Right lobe of liver (tissue), 6 donors: ENCODE measurements around the gene POLR2E. TPM values are rescaled to one million over a fixed set of nuclear protein-coding genes. Genes with fewer than 3 reads are reported as not detected.

Source experiments
- ATAC-seq, 4 donors: fragments of 200-7000 bp; cut with Tn5 transposase; one replicate each; pipeline ENCODE4 v1.9.1; 2020; ENCODE audit warnings: mild to moderate bottlenecking in 4 of 4, moderate library complexity in 4 of 4
- DNase-seq, 3 donors: peaks; one replicate each; pipeline ENCODE4 v3.0.0-alpha.2; 2020
- H3K27ac ChIP-seq, 3 donors: fragments of 200-600 bp; one replicate each; pipeline ENCODE4 v1.8.0; 2022
- H3K27me3 ChIP-seq, 2 donors: fragments of 200-600 bp; one replicate each; pipeline ENCODE4 v1.8.0; 2022
- H3K36me3 ChIP-seq, 4 donors: fragments of 200-600 bp; sonication (generic) in 1 of 4; one replicate each; pipeline versions ENCODE4 v1.5.1 to v1.8.0; 2017 to 2022; ENCODE audit warnings: control low read depth in 1 of 4
- H3K4me1 ChIP-seq, 4 donors: fragments of 200-600 bp; sonication (generic) in 1 of 4; one replicate each; pipeline versions ENCODE4 v1.5.1 to v1.8.0; 2017 to 2022; ENCODE audit warnings: control low read depth in 1 of 4
- H3K4me3 ChIP-seq, 3 donors: fragments of 200-600 bp; one replicate each; pipeline ENCODE4 v1.8.0; 2022
- H3K9me3 ChIP-seq, 4 donors: fragments of 200-600 bp; sonication (generic) in 1 of 4; one replicate each; pipeline versions ENCODE4 v1.5.1 to v1.8.0; 2017 to 2022; ENCODE audit warnings: control low read depth in 1 of 4
- CTCF ChIP-seq, 4 donors: fragments of 200-600 bp in 3 of 4; fragments of 450-650 bp in 1 of 4; IDR thresholded peaks; one replicate each; pipeline versions ENCODE4 v1.5.1 to v1.8.0; 2016 to 2022; ENCODE audit warnings: antibody characterized with exemption in 4 of 4, mild to moderate bottlenecking in 2 of 4
- POLR2A ChIP-seq: fragments of 450-650 bp; IDR thresholded peaks from one replicate; pipeline ENCODE4 v1.6.1; 2017; ENCODE audit warnings: antibody characterized with exemption, mild to moderate bottlenecking
- WGBS: methylation state at CpG from one replicate; pipeline ENCODE4 v1.1.6; 2018; ENCODE audit warnings: low coverage, low lambda C conversion rate; ENCODE audit not compliant: insufficient coverage; ENCODE audit errors: missing lambda C conversion rate; 5-methylcytosine and 5-hydroxymethylcytosine counted together
- intact Hi-C, 2 donors: fragments of 100-400 bp; cut with DNase I; formaldehyde crosslinking; loops; one replicate each; pipeline versions ENCODE4 v1.11.2 to v1.14.1; 2022
- total RNA-seq, 6 experiments: library from RNA; depleted of rRNA in 2 of 6; stranded (reverse); fragments of >200 nt in 2 of 6; fragmentation: NEBNext Ultra II Directional in 3 of 6; extraction: Animal tissue kit (Norgen Biotek cat#: 25700) in 3 of 6; gene quantifications; one replicate each; pipeline versions ENCODE4 v1.1.0 to v1.2.4, GENCODE V29; 2016 to 2023
- donor health status: DM: no; HTN: yes; CAD: no.
- donor health status: DM: no; HTN: no; CAD: no.
- donor health status: DM: no; HTN: no; CAD: no.
- donor health status: DM: no; HTN: yes; CAD: no.
- donor health status: DM: no; HTN: yes; CAD: no.

POLR2E gene
- total RNA-seq, 6 experiments from 2014 or later = 112 to 256 (median 131) TPM

- Histone ChIP-seq H3K4me3 (peak overlapping the region; percentile 91 to 95 (median 92)), H3K36me3 (peaks cover 0 to 24% (median 13%) of the 10 kb centered on the region in 4 donors), H3K27me3 (no peaks in the 10 kb centered on the region), H3K9me3 (no peaks in the 10 kb centered on the region), H3K27ac (peak overlapping the region; percentile 72 to 76 (median 73)), H3K4me1 (peaks cover 0 to 32% (median 13%) of the 10 kb centered on the region in 4 donors)
- TF ChIP-seq POLR2A (peak; percentile 38), CTCF (IDR thresholded peaks at IDR 0.05) (no peak)
- peak; percentile 31 to 41 (median 37) for ATAC-seq
- WGBS = 13% methylated on average over 8 of the region's 32 CpGs
- peak; percentile 75 to 89 (median 88) for DNase-seq
- intact Hi-C loops = no loop called here
Observed at GRCh38 chr19:1093811-1094553, 1.2 kb downstream of the POLR2E start.

DNA sequence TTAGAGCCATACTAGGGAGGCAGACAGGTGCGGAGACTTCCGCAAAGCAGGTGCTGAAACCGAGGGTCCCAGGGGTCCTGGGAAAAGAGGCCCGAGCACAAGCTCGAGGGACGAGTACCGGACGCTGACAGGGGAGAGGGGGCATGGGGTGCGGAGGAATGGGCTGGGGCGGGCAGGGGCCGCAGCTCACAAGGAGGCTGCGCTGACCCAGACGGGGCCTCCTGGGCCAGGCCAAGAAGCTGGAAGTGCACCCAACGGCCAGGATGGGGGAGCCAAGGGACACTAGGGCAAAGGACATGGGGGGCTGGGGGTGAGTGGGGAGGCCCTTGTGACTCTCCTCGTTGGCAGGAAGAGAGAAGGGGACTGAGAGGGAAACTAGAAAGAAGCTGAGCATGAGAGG, 1.8 kb downstream of the POLR2E start:
- Histone ChIP-seq H3K9me3 (no peaks in the 10 kb centered on the region), H3K27ac (peak overlapping the region in 1 of 3 donors; percentile 72), H3K36me3 (peaks cover 0 to 30% (median 15%) of the 10 kb centered on the region in 4 donors), H3K4me3 (peak overlapping the region; percentile 91 to 95 (median 92)), H3K27me3 (no peaks in the 10 kb centered on the region), H3K4me1 (peaks cover 0 to 26% (median 9%) of the 10 kb centered on the region in 4 donors)
- WGBS = 59% methylated on average over 8 of the region's 15 CpGs
- intact Hi-C loops = no loop called here
- TF ChIP-seq POLR2A = no peak
- TF ChIP-seq CTCF (IDR thresholded peaks at IDR 0.05) = no peak
- no peak for DNase-seq
- ATAC-seq = no peak

DNA sequence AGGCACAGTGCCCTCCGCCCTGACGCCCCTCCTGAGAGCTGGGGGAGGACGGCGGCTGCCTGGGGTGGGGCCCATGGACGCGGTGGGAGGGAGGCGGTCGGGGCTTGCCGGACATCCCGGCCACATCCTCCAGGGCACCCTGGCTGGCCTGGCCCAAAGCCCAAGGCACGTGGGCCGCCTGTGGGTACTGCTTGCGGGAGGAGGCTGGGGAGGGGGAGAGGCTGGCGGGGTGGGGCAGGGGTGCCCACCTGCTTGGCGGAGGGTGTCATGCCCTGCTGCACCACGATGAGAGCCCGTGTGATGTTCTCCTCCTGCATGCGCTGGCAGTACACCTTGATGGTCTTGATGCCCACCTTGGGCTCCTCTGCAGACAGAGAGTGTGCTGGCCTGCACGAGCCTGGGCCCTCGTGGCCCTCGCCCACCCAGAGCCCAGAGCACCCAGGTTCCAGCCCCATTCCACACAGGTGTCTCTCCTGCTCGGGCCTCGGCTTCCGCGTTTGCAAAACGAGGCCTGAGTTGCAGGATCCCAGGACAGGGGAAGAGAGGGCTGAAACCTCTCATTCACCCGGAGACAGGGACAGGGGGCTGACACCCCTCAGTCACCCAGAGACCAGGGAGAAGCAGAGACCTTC, 3.5 kb downstream of the POLR2E start:
- WGBS = 86% methylated on average over 1 of the region's 27 CpGs
- no peak for TF ChIP-seq CTCF (IDR thresholded peaks at IDR 0.05)
- TF ChIP-seq POLR2A = no peak
- DNase-seq (no peak), ATAC-seq (no peak)
- intact Hi-C loops = no loop called here
- Histone ChIP-seq H3K4me1 (peaks cover 0 to 21% (median 6%) of the 10 kb centered on the region in 4 donors), H3K27ac (no peak overlapping the region), H3K9me3 (no peaks in the 10 kb centered on the region), H3K4me3 (no peak overlapping the region), H3K27me3 (no peaks in the 10 kb centered on the region), H3K36me3 (peaks cover 0 to 42% (median 19%) of the 10 kb centered on the region in 4 donors)

DNA sequence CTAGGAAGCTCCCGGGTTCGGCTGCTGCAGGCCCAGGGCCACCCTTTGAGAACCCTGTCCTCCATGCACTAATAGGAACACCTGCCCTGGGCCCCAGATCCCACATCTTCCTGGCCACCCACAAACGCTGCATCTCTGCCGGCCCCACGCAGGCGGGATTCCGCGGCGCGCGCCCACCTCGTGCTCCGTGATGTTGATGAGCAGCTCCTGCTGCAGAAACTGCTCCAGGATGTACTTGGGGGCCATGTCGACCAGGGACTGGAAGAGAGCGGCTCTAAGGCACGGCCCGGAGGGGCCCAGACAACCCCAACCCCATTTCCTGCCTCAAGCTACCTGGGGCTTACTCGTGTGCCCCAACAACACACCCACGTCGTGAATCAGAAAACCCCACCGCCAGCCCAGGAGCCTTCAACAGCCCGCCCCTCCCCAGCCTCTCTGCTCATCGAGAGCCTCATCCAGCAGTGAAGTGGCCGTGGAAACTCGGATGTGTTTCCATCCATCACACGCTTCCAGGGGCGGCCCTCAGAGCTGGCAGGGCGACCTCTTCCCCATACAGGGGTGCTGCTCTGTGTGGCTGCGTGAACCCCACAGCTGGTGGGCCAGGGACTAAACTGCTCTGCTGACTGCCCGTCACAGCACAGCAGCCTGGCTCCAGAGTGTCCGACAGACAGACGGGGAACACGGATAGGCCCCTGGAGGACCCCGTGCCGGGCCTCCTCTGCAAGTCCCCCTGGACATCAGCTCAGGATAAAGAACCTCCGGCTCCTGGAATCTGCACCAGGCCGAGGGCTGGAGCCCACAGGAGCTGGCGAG, 4.2 kb downstream of the POLR2E start:
- Histone ChIP-seq H3K27ac (no peak overlapping the region), H3K4me3 (no peak overlapping the region), H3K27me3 (no peaks in the 10 kb centered on the region), H3K4me1 (peaks cover 0 to 17% (median 6%) of the 10 kb centered on the region in 4 donors), H3K9me3 (no peaks in the 10 kb centered on the region), H3K36me3 (peaks cover 0 to 44% (median 19%) of the 10 kb centered on the region in 4 donors)
- intact Hi-C loops = no loop called here
- ATAC-seq = no peak
- peak in 1 of 3 donors; percentile 24 for DNase-seq
- TF ChIP-seq CTCF (IDR thresholded peaks at IDR 0.05) = no peak
- TF ChIP-seq POLR2A = no peak
- WGBS = 93% methylated on average over 6 of the region's 38 CpGs
